ENCODE measurements around the gene LTBP1.
A peak's percentile ranks its signal among the peaks of the same experiment; 100 is the strongest.

Gene LTBP1

GRCh38 chr2:33392366-33392765 lies 445.6 kb downstream of the LTBP1 start:
- FAIRE-seq: no peak

- FAIRE-seq: no peak
These were observed 448.3 kb downstream of the LTBP1 start for GRCh38 chr2:33395034-33395433.

- FAIRE-seq: no peak
These were observed 449.0 kb downstream of the LTBP1 start for GRCh38 chr2:33395655-33396249.

- FAIRE-seq: no peak
These were observed 457.6 kb downstream of the LTBP1 start for GRCh38 chr2:33404321-33404720.

GRCh38 chr2:33406622-33407021 lies 459.9 kb downstream of the LTBP1 start:
- no peak for FAIRE-seq

GRCh38 chr2:33408109-33408508 lies 461.4 kb downstream of the LTBP1 start:
- FAIRE-seq: no peak

- FAIRE-seq: no peak
These were observed 462.7 kb downstream of the LTBP1 start for GRCh38 chr2:33409417-33409955.

GRCh38 chr2:33411765-33412164 lies 465.0 kb downstream of the LTBP1 start:
- FAIRE-seq: no peak

GRCh38 chr2:33412920-33413319 lies 466.2 kb downstream of the LTBP1 start:
- no peak for FAIRE-seq

GRCh38 chr2:33419581-33420200 lies 472.9 kb downstream of the LTBP1 start:
- FAIRE-seq: no peak

GRCh38 chr2:33420726-33421125 lies 474.0 kb downstream of the LTBP1 start:
- no peak for FAIRE-seq

- no peak for FAIRE-seq
These were observed 475.1 kb downstream of the LTBP1 start for GRCh38 chr2:33421820-33422219.

- FAIRE-seq: no peak
These were observed 478.4 kb downstream of the LTBP1 start for GRCh38 chr2:33425161-33425560.

- FAIRE-seq: no peak
These were observed 478.9 kb downstream of the LTBP1 start for GRCh38 chr2:33425586-33426031.

GRCh38 chr2:33426666-33427231 lies 480.0 kb downstream of the LTBP1 start:
- FAIRE-seq: no peak

GRCh38 chr2:33430077-33430476 lies 483.3 kb downstream of the LTBP1 start:
- FAIRE-seq: no peak

- FAIRE-seq: no peak
These were observed 484.1 kb downstream of the LTBP1 start for GRCh38 chr2:33430856-33431255.

- no peak for FAIRE-seq
These were observed 486.1 kb downstream of the LTBP1 start for GRCh38 chr2:33432871-33433270.

GRCh38 chr2:33433279-33434235 lies 486.8 kb downstream of the LTBP1 start:
- no peak for FAIRE-seq

GRCh38 chr2:33435518-33435917 lies 488.8 kb downstream of the LTBP1 start:
- no peak for FAIRE-seq

GRCh38 chr2:33436083-33436482 lies 489.3 kb downstream of the LTBP1 start:
- no peak for FAIRE-seq

- FAIRE-seq: no peak
These were observed 490.5 kb downstream of the LTBP1 start for GRCh38 chr2:33437297-33437696.

- peak; percentile 31 for FAIRE-seq
These were observed 491.1 kb downstream of the LTBP1 start for GRCh38 chr2:33437815-33438214.

Data from endometrium (tissue), 2 donors.